ENCODE measurements around the gene COX7A2. TPM values are rescaled to one million over a fixed set of nuclear protein-coding genes. Genes with fewer than 3 reads are reported as not detected.

The COX7A2 gene, protein sequence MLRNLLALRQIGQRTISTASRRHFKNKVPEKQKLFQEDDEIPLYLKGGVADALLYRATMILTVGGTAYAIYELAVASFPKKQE
- 232 to 260 TPM (median 245 TPM) in 3 replicates for total RNA-seq

DNA sequence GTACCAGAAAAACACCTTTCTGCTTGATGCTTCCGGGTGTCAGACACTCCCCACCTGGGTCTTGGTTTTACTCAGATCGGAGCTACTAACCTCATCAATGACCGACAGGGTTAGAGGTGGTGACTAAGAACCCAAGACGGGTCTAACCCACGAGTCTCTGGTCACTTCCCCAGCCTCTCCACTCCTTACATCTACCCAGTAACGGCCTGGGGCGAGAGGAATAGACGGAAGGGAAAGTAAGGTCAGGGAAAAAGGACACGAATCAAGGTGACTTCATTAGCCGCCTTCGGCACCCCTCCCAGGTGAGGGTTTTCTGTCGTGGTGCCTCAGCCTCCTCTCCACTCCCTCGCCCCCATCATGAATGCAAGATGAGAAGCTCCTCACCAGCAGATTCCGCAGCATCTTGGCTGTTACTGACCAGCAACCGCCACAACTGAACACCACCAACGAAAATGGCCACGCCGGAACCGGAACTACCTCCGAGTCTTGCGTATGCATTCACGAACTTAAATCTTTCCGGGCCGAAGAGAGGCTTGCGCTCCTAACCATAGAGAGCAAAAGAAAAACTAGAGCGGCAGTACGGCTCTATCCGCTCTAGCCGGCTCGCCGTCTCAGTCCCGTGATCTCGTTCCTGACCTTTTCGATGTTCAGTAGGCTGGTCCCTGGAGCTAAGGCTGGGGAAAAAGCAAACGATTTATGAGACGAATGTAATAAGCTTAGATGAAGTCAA, at the start of gene COX7A2:
Gene COX7A2, minus strand, starts transcription at position 469 of the 730 bp plus-strand sequence. Its CDS starts 67 bp downstream, at position 402.
- Mint-ChIP-seq H3K9me3 (no peaks in the 10 kb centered on the region), H3K36me3 (peaks cover 17% of the 10 kb centered on the region), H3K4me1 (peaks cover 22% of the 10 kb centered on the region), H3K27ac (peak within 1 kb of the TSS; percentile 99), H3K27me3 (ENCODE audit: low read depth) (no peaks in the 10 kb centered on the region), H3K4me3 (peak within 1 kb of the TSS; percentile 95)
- TF ChIP-seq, protein P1, sequence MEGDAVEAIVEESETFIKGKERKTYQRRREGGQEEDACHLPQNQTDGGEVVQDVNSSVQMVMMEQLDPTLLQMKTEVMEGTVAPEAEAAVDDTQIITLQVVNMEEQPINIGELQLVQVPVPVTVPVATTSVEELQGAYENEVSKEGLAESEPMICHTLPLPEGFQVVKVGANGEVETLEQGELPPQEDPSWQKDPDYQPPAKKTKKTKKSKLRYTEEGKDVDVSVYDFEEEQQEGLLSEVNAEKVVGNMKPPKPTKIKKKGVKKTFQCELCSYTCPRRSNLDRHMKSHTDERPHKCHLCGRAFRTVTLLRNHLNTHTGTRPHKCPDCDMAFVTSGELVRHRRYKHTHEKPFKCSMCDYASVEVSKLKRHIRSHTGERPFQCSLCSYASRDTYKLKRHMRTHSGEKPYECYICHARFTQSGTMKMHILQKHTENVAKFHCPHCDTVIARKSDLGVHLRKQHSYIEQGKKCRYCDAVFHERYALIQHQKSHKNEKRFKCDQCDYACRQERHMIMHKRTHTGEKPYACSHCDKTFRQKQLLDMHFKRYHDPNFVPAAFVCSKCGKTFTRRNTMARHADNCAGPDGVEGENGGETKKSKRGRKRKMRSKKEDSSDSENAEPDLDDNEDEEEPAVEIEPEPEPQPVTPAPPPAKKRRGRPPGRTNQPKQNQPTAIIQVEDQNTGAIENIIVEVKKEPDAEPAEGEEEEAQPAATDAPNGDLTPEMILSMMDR (IDR thresholded peaks at IDR 0.05; ENCODE audit: unreplicated experiment): no peak
- DNase-seq (ENCODE audit: low spot score in 2 of 2, unreplicated experiment in 2 of 2): peak; percentile 52 to 79

DNA sequence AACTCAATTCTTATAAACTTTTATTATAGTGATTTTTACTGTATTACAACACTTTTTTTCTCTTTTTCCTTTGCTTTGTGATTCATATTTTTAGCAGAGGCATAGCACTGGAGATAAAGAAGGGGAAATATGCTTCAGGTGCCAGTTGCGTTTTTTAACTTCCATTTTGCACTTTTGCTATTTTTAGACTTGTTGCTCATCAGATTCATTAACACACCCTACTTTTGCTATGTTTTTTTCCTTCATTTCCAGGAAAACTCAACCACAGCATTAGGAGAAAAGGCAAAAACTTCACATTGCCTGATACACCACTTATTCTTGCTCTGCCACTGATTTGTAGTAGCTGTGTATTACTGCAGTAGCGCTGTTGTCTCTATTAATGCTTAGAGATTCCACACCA, 49.0 kb upstream of the COX7A2 start:
- Mint-ChIP-seq H3K27ac (no peak overlapping the region), H3K36me3 (peaks cover 2% of the 10 kb centered on the region), H3K4me1 (peaks cover 27% of the 10 kb centered on the region), H3K9me3 (no peaks in the 10 kb centered on the region), H3K27me3 (ENCODE audit: low read depth) (no peaks in the 10 kb centered on the region), H3K4me3 (no peak overlapping the region)
- TF ChIP-seq, protein P1 (IDR thresholded peaks at IDR 0.05; ENCODE audit: unreplicated experiment): no peak
- no peak for DNase-seq (ENCODE audit: low spot score in 2 of 2, unreplicated experiment in 2 of 2)

DNA sequence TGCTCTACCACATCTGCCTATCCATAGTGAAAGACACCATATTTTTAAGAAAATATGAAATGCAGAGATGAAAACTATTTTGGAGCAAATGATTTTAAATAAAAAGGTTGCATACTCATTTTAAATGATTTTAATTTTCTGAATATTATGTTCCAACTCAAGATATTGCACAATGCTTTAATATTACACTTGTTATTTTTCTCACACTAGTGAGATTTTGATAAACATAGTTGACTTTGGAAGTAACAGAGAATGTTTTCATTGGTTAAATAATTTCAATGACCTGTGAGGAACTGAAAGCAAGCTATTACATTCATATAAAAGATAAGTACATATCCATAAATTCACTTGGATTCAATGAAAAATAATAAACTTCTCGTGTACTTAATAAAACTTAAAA, 48.1 kb upstream of the COX7A2 start:
- DNase-seq (ENCODE audit: low spot score in 2 of 2, unreplicated experiment in 2 of 2): no peak
- Mint-ChIP-seq H3K4me1 (peaks cover 34% of the 10 kb centered on the region), H3K27me3 (ENCODE audit: low read depth) (no peaks in the 10 kb centered on the region), H3K9me3 (no peaks in the 10 kb centered on the region), H3K4me3 (no peak overlapping the region), H3K36me3 (peaks cover 2% of the 10 kb centered on the region), H3K27ac (no peak overlapping the region)
- TF ChIP-seq, protein P1 (IDR thresholded peaks at IDR 0.05; ENCODE audit: unreplicated experiment): no peak

DNA sequence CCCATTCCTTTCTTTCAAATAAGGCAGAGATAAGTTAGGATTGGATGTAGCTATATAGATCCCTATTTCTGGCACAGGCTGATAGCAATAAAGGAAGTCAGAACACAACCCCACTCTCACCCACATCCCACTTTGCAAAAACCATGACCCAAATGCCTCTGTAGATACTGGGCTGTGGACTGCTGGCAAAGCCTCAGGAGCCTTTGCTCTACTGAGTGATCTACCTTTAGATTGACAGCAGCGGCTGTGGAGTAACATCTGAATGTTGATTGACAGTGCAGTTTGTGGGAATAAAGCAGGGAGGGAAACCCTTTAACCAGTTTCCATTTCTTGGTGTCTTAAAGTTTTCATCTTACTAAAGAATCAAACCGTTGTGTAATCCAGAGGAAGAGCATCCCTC, 47.7 kb upstream of the COX7A2 start:
- H3K9me3 Mint-ChIP-seq: no peaks in the 10 kb centered on the region
- DNase-seq (ENCODE audit: low spot score in 2 of 2, unreplicated experiment in 2 of 2): no peak
- H3K27ac Mint-ChIP-seq: no peak overlapping the region
- TF ChIP-seq, protein P1 (IDR thresholded peaks at IDR 0.05; ENCODE audit: unreplicated experiment): no peak
- H3K4me1 Mint-ChIP-seq: peaks cover 38% of the 10 kb centered on the region
- H3K36me3 Mint-ChIP-seq: peaks cover 2% of the 10 kb centered on the region
- no peak overlapping the region for H3K4me3 Mint-ChIP-seq
- H3K27me3 Mint-ChIP-seq (ENCODE audit: low read depth): no peaks in the 10 kb centered on the region

DNA sequence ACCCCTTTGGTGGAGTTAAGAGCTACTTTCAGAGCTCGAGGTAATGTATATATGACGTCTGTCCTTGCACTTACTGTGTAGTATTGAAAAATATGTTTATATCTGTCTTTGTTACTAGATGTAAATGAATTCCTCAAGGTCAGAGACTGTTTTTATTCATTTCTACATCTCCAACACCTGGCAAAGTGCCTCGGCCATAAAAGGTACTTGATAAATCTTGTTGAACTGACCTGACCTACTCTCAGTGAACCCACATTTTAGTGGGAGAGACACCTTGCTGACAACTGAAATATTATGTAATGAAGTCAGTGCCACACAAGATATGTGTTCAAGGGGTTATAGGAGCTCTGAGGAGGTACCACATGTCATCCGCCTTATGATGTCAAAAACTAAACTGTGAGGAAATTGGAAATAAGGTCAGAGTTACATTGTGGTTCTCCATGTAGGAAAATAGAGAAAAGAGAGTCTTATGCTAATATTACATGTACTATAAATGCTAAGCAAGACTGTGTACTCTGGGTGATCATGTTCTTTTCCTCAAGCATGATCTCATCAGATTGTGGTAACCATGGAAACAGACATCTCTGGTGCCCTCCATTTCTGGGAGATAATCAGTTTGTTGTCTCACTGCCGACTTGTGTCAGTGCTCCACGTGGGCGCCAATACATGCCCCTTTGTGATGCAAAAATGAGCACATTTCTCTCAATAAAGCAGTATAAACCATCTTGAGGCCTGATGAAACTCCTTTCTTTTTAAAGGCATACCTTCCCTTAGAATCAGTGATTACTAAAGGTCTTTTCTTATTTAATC, 46.7 kb upstream of the COX7A2 start:
- no peaks in the 10 kb centered on the region for H3K27me3 Mint-ChIP-seq (ENCODE audit: low read depth)
- no peaks in the 10 kb centered on the region for H3K9me3 Mint-ChIP-seq
- peaks cover 2% of the 10 kb centered on the region for H3K36me3 Mint-ChIP-seq
- TF ChIP-seq, protein P1 (IDR thresholded peaks at IDR 0.05; ENCODE audit: unreplicated experiment): no peak
- peaks cover 41% of the 10 kb centered on the region for H3K4me1 Mint-ChIP-seq
- no peak for DNase-seq (ENCODE audit: low spot score in 2 of 2, unreplicated experiment in 2 of 2)
- H3K27ac Mint-ChIP-seq: peak overlapping the region; percentile 44
- no peak overlapping the region for H3K4me3 Mint-ChIP-seq
